Epidermal melanocyte (primary cell): Measurements from ENCODE around the gene GFRA1.
"Not testable (repeated sequence)": the region's sequence is repeated elsewhere in the genome, so short reads cannot be mapped to it uniquely, and the experiment has no call there.

Experiments used
- DNase-seq: peaks from one replicate; pipeline ENCODE4 v3.0.0; 2011; ENCODE audit warnings: low spot score; ENCODE audit not compliant: insufficient read length

GFRA1 gene

GRCh38 chr10:116069856-116070255, 203.2 kb downstream of the GFRA1 start:
- DNase-seq = no peak

- DNase-seq = no peak
Measured at GRCh38 chr10:116067825-116068224, 205.2 kb downstream of the GFRA1 start.

GRCh38 chr10:116063107-116063506, 209.9 kb downstream of the GFRA1 start:
- no peak for DNase-seq

- no peak for DNase-seq
Measured at GRCh38 chr10:116060864-116061263, 212.1 kb downstream of the GFRA1 start.

- no peak for DNase-seq
Measured at GRCh38 chr10:116059320-116059719, 213.7 kb downstream of the GFRA1 start.

GRCh38 chr10:116056445-116057293, 216.3 kb downstream of the GFRA1 start:
- no peak for DNase-seq

GRCh38 chr10:116055917-116056252, 217.1 kb downstream of the GFRA1 start:
- DNase-seq = no peak

GRCh38 chr10:116055252-116055916, 217.6 kb downstream of the GFRA1 start:
- no peak for DNase-seq

- DNase-seq = no peak
Measured at GRCh38 chr10:116053910-116054309, 219.1 kb downstream of the GFRA1 start.

- DNase-seq = not testable (repeated sequence)
Measured at GRCh38 chr10:116053009-116053730, 219.8 kb downstream of the GFRA1 start.

- DNase-seq = not testable (repeated sequence)
Measured at GRCh38 chr10:116052522-116052921, 220.5 kb downstream of the GFRA1 start.

- DNase-seq = no peak
Measured at GRCh38 chr10:116049974-116050304, 223.1 kb downstream of the GFRA1 start.

GRCh38 chr10:116049158-116049973, 223.6 kb downstream of the GFRA1 start:
- DNase-seq = no peak

- no peak for DNase-seq
Measured at GRCh38 chr10:116045366-116046356, 227.3 kb downstream of the GFRA1 start.

- DNase-seq = no peak
Measured at GRCh38 chr10:116044801-116045248, 228.2 kb downstream of the GFRA1 start.

GRCh38 chr10:116043861-116044260, 229.1 kb downstream of the GFRA1 start:
- no peak for DNase-seq

GRCh38 chr10:116043304-116043703, 229.7 kb downstream of the GFRA1 start:
- no peak for DNase-seq

GRCh38 chr10:116041948-116042347, 231.1 kb downstream of the GFRA1 start:
- no peak for DNase-seq

GRCh38 chr10:116039612-116040011, 233.4 kb downstream of the GFRA1 start:
- DNase-seq = no peak

GRCh38 chr10:116038259-116038658, 234.7 kb downstream of the GFRA1 start:
- no peak for DNase-seq
